WTC11 (cell line): ENCODE measurements around the gene CCDC82. TPM values are rescaled to one million over a fixed set of nuclear protein-coding genes. Genes with fewer than 3 reads are reported as not detected.

ENCODE experiments used
- ATAC-seq: fragments of 200-7000 bp; cut with Tn5 transposase; 2 replicates; pipeline ENCODE4 v1.10.0; 2021; ENCODE audit warnings: mild to moderate bottlenecking, moderate library complexity
- CTCF ChIA-PET: fragments of 300-600 bp; sonication (Branson Sonifier 250); formaldehyde crosslinking; loops from one replicate; lab custom pipeline; 2021; ENCODE audit warnings: antibody characterized with exemption; lab: Charles Lee
- POLR2A ChIA-PET: fragments of 350-600 bp; sonication (Branson Sonifier 250); formaldehyde crosslinking; loops from one replicate; lab custom pipeline; 2021; ENCODE audit warnings: antibody characterized with exemption; lab: Charles Lee
- DNase-seq: peaks from one replicate; pipeline ENCODE4 v3.0.0; 2021; ENCODE audit warnings: low spot score
- H3K27ac Mint-ChIP-seq: 2 replicates; pipeline ENCODE4 v1.8.0; 2021; ENCODE audit warnings: mixed read lengths
- H3K27me3 Mint-ChIP-seq: 2 replicates; pipeline ENCODE4 v1.8.0; 2021; ENCODE audit warnings: low read depth, mild to moderate bottlenecking, moderate library complexity, mixed read lengths
- H3K36me3 Mint-ChIP-seq: 2 replicates; pipeline ENCODE4 v1.8.0; 2021; ENCODE audit warnings: mixed read lengths
- H3K4me1 Mint-ChIP-seq: 2 replicates; pipeline ENCODE4 v1.8.0; 2022; ENCODE audit warnings: mixed read lengths
- H3K4me3 Mint-ChIP-seq: 2 replicates; pipeline ENCODE4 v1.8.0; 2021; ENCODE audit warnings: mild to moderate bottlenecking, moderate library complexity, mixed read lengths
- H3K9me3 Mint-ChIP-seq: 2 replicates; pipeline ENCODE4 v1.8.0; 2021; ENCODE audit warnings: mixed read lengths
- ATF1 ChIP-seq: sonication (generic); formaldehyde crosslinking; IDR thresholded peaks from 2 replicates; pipeline ENCODE4 v1.8.1; 2023; ENCODE audit warnings: mild to moderate bottlenecking, moderate library complexity, missing genetic modification reagents
- EMX1 ChIP-seq: fragments of 250-450 bp; sonication (Bioruptor Pico); IDR thresholded peaks from 2 replicates; pipeline ENCODE4 v1.8.0; 2021; ENCODE audit warnings: mild to moderate bottlenecking
- ETV6 ChIP-seq: sonication (generic); formaldehyde crosslinking; IDR thresholded peaks from 2 replicates; pipeline ENCODE4 v1.8.1; 2022; ENCODE audit warnings: mild to moderate bottlenecking, missing genetic modification reagents
- GTF2I ChIP-seq: fragments of 250-450 bp; sonication (Bioruptor Pico); conservative IDR thresholded peaks from 2 replicates; pipeline ENCODE4 v1.4.0; 2021; ENCODE audit warnings: mild to moderate bottlenecking
- HMGA2 ChIP-seq: fragments of 250-450 bp; sonication (Bioruptor Pico); IDR thresholded peaks from 2 replicates; pipeline ENCODE4 v1.4.0; 2021; ENCODE audit warnings: mild to moderate bottlenecking, moderate library complexity
- KAT7 ChIP-seq: sonication (generic); formaldehyde crosslinking; IDR thresholded peaks from 2 replicates; pipeline ENCODE4 v1.8.1; 2023; ENCODE audit warnings: missing genetic modification reagents, mild to moderate bottlenecking, borderline replicate concordance
- MXD4 ChIP-seq: fragments of 250-450 bp; sonication (Bioruptor Pico); IDR thresholded peaks from 2 replicates; pipeline ENCODE4 v1.8.0; 2021; ENCODE audit warnings: mild to moderate bottlenecking, moderate library complexity, borderline replicate concordance
- NR1H2 ChIP-seq: sonication (generic); formaldehyde crosslinking; IDR thresholded peaks from 2 replicates; pipeline ENCODE4 v1.9.0; 2021; ENCODE audit warnings: mild to moderate bottlenecking, moderate library complexity, missing genetic modification reagents
- NR3C1 ChIP-seq: sonication (generic); formaldehyde crosslinking; conservative IDR thresholded peaks from 2 replicates; pipeline ENCODE4 v1.8.1; 2023; ENCODE audit warnings: low read depth, mild to moderate bottlenecking, missing genetic modification reagents
- SP1 ChIP-seq: sonication (generic); formaldehyde crosslinking; conservative IDR thresholded peaks from 2 replicates; pipeline ENCODE4 v1.8.1; 2022; ENCODE audit warnings: missing genetic modification reagents
- TEAD4 ChIP-seq: sonication (generic); formaldehyde crosslinking; IDR thresholded peaks from 2 replicates; pipeline ENCODE4 v1.8.0; 2022; ENCODE audit warnings: mild to moderate bottlenecking, missing genetic modification reagents
- ZNF423 ChIP-seq: fragments of 250-450 bp; sonication (Bioruptor Pico); IDR thresholded peaks from 2 replicates; pipeline ENCODE4 v2.1.2; 2022; ENCODE audit warnings: mild to moderate bottlenecking, moderate library complexity
- total RNA-seq: library from RNA; stranded (reverse); gene quantifications from 3 replicates; pipeline ENCODE4 v1.2.3, GENCODE V29; 2021
- TF ChIP-seq, protein P1 (sequence below): fragments of 200-600 bp; IDR thresholded peaks from 2 replicates; pipeline ENCODE4 v1.8.0; 2022; ENCODE audit warnings: antibody characterized with exemption
- TF ChIP-seq, protein P2 (sequence below): sonication (generic); formaldehyde crosslinking; IDR thresholded peaks from 2 replicates; pipeline ENCODE4 v1.8.1; 2022; ENCODE audit warnings: mild to moderate bottlenecking, moderate library complexity, missing genetic modification reagents
- TF ChIP-seq, protein P3 (sequence below): sonication (generic); formaldehyde crosslinking; IDR thresholded peaks from 2 replicates; pipeline ENCODE4 v1.8.0; 2022; ENCODE audit warnings: mild to moderate bottlenecking, missing genetic modification reagents
- TF ChIP-seq, protein P4 (sequence below): sonication (generic); formaldehyde crosslinking; IDR thresholded peaks from 2 replicates; pipeline ENCODE4 v1.8.1; 2023; ENCODE audit warnings: mild to moderate bottlenecking, moderate library complexity, missing genetic modification reagents

CCDC82 gene
- total RNA-seq, 1 experiment from 2014 or later = 16.3 TPM

DNA sequence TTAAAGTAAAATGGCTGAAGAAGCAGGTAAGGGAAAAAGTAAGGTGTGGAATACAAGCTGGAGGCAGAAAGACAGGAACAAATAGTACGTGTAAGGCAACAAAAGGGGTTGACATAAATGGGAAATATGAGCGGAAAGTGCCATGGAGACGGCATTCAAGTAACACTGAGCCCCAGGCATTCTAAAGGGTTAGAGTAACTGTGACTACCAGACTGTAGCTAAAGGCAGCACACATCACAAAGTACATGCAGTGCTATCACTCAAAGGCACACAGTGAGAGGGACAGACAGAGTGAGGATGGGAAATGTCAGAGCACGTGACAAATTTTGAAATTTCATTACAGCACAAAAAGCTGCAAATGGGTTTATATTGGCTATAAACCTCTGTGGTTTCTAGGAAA lies 32.9 kb downstream of the CCDC82 start:
- CTCF ChIA-PET = interaction anchor here (1.1 to 1.4 kb wide), 2 partner anchors 12 to 37 kb away, joined by 3 read pairs; no protein-coding TSS in a partner anchor

DNA sequence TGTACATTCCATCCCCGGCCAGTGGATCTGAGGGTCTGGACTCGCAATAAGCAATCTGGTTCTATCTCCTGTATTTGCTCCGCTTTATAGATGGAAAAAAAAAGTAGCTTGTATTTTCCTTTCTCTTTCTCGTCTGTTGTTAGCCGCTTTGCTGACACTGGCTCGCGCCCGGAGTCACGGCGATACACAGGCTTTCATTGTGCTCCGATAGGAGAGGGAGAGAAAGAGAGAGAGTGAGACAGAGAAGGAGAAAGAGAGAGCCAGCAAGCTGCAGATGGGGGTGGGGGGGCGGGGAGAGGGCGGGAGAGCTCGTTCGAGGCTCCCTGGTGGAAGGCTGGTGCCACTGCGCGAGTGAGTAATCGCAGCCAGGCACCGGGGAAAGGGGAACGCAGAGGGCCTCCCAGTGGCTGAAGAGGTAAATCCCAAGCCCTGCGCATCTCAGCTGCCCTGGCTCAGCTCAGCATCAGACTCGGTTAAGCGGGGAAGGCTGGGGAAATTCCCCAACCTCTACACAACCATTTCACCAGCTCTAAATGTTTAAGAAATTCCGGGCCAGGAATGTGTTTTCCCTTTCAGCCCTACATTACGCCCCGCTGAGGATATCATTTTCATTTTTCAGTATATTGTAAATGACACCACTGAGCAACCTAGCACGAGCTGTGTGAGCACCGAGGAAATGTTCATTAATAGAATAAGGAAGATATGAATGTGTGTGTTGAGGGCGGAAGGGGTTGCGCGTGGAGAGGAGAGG lies 46.6 kb downstream of the CCDC82 start, which contains the start of gene MAML2:
TSS of gene MAML2 (minus strand) at position 235 of the 751 bp plus-strand sequence. CDS start 1,300 bp downstream, outside the sequence.
- POLR2A ChIA-PET = interaction anchor here (0.6 to 1.3 kb wide), 6 partner anchors 11 to 553 kb away, joined by 3 to 13 read pairs (median 4); partner anchors contain the start of genes CCDC82, CEP57 and JRKL
- peak within 1 kb of the TSS; percentile 80; the same call in 1 of the 2 replicates for H3K27ac Mint-ChIP-seq
- TF ChIP-seq MXD4 (no peak), GTF2I (no peak), ETV6 (CRISPR knock-in tag) (peak; percentile 17; the same call in 1 of the 2 replicates), EMX1 (CRISPR knock-in tag) (no peak), SP1 (peak; percentile 53; the same call in 1 of the 2 replicates), HMGA2 (CRISPR knock-in tag) (no peak), TEAD4 (CRISPR knock-in tag) (no peak), ZNF423 (no peak), NR3C1 (CRISPR knock-in tag) (no peak)
- TF ChIP-seq, protein P1, sequence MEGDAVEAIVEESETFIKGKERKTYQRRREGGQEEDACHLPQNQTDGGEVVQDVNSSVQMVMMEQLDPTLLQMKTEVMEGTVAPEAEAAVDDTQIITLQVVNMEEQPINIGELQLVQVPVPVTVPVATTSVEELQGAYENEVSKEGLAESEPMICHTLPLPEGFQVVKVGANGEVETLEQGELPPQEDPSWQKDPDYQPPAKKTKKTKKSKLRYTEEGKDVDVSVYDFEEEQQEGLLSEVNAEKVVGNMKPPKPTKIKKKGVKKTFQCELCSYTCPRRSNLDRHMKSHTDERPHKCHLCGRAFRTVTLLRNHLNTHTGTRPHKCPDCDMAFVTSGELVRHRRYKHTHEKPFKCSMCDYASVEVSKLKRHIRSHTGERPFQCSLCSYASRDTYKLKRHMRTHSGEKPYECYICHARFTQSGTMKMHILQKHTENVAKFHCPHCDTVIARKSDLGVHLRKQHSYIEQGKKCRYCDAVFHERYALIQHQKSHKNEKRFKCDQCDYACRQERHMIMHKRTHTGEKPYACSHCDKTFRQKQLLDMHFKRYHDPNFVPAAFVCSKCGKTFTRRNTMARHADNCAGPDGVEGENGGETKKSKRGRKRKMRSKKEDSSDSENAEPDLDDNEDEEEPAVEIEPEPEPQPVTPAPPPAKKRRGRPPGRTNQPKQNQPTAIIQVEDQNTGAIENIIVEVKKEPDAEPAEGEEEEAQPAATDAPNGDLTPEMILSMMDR = peak; percentile 50; the same call in 1 of the 2 replicates
- TF ChIP-seq, protein P2, sequence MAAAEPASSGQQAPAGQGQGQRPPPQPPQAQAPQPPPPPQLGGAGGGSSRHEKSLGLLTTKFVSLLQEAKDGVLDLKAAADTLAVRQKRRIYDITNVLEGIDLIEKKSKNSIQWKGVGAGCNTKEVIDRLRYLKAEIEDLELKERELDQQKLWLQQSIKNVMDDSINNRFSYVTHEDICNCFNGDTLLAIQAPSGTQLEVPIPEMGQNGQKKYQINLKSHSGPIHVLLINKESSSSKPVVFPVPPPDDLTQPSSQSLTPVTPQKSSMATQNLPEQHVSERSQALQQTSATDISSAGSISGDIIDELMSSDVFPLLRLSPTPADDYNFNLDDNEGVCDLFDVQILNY (CRISPR knock-in tag) = no peak
- H3K9me3 Mint-ChIP-seq = peaks cover under 1% of the 10 kb centered on the region
- no peaks in the 10 kb centered on the region for H3K36me3 Mint-ChIP-seq
- DNase-seq (peak; percentile 94), ATAC-seq (peak; percentile 97)
- H3K4me1 Mint-ChIP-seq = peaks cover 45% of the 10 kb centered on the region
- CTCF ChIA-PET = interaction anchor here (0.6 to 5.2 kb wide), 103 partner anchors 8 to 1629 kb away, joined by 3 to 107 read pairs (median 5); partner anchors contain the start of genes CCDC82, FAM76B and JRKL
- H3K27me3 Mint-ChIP-seq = no peaks in the 10 kb centered on the region
- peak within 1 kb of the TSS; percentile 94 for H3K4me3 Mint-ChIP-seq

More for the DNA sequence above, 32.9 kb downstream of the CCDC82 start:
- H3K9me3 Mint-ChIP-seq = no peaks in the 10 kb centered on the region
- DNase-seq (no peak), ATAC-seq (no peak)
- no peaks in the 10 kb centered on the region; the same call in none of the 2 replicates for H3K36me3 Mint-ChIP-seq
- POLR2A ChIA-PET = no interaction called here
- H3K27me3 Mint-ChIP-seq = no peaks in the 10 kb centered on the region
- H3K4me1 Mint-ChIP-seq = 0 out of 2 replicates have a peak, but pooled peaks cover 4% of the 10 kb centered on the region
- TF ChIP-seq KAT7 (CRISPR knock-in tag) = no peak
- TF ChIP-seq EMX1 (CRISPR knock-in tag) = no peak
- no peak for TF ChIP-seq ATF1
- no peak for TF ChIP-seq NR1H2 (CRISPR knock-in tag)
- TF ChIP-seq, protein P1 = no peak
- TF ChIP-seq, protein P3, sequence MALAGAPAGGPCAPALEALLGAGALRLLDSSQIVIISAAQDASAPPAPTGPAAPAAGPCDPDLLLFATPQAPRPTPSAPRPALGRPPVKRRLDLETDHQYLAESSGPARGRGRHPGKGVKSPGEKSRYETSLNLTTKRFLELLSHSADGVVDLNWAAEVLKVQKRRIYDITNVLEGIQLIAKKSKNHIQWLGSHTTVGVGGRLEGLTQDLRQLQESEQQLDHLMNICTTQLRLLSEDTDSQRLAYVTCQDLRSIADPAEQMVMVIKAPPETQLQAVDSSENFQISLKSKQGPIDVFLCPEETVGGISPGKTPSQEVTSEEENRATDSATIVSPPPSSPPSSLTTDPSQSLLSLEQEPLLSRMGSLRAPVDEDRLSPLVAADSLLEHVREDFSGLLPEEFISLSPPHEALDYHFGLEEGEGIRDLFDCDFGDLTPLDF (CRISPR knock-in tag) = no peak
- TF ChIP-seq, protein P4, sequence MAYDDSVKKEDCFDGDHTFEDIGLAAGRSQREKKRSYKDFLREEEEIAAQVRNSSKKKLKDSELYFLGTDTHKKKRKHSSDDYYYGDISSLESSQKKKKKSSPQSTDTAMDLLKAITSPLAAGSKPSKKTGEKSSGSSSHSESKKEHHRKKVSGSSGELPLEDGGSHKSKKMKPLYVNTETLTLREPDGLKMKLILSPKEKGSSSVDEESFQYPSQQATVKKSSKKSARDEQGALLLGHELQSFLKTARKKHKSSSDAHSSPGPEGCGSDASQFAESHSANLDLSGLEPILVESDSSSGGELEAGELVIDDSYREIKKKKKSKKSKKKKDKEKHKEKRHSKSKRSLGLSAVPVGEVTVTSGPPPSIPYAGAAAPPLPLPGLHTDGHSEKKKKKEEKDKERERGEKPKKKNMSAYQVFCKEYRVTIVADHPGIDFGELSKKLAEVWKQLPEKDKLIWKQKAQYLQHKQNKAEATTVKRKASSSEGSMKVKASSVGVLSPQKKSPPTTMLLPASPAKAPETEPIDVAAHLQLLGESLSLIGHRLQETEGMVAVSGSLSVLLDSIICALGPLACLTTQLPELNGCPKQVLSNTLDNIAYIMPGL (CRISPR knock-in tag) = no peak
- H3K4me3 Mint-ChIP-seq = no peak overlapping the region
- H3K27ac Mint-ChIP-seq = peak overlapping the region; percentile 85; the same call in 1 of the 2 replicates
